GM10248 (cell line): ENCODE measurements around the gene ZBTB47.
A peak's percentile ranks its signal among the peaks of the same experiment; 100 is the strongest.

Source experiments
- CTCF ChIA-PET: fragments of 300-600 bp; sonication (Branson Sonifier 250); formaldehyde crosslinking; extraction: SDS; loops from one replicate; lab custom pipeline; 2021; ENCODE audit warnings: antibody characterized with exemption; lab: Yijun Ruan, JAX
- POLR2A ChIA-PET: fragments of 350-650 bp; sonication (Branson Sonifier 250); formaldehyde crosslinking; extraction: SDS; loops from one replicate; lab custom pipeline; 2020; ENCODE audit warnings: antibody characterized with exemption; lab: Yijun Ruan, JAX
- DNase-seq: peaks from one replicate; pipeline ENCODE4 v3.0.0; 2012; ENCODE audit errors: extremely low spot score
- TF ChIP-seq, protein P1 (sequence below): IDR thresholded peaks from 2 replicates; pipeline ENCODE4 v1.5.1; 2012; ENCODE audit warnings: mild to moderate bottlenecking, low read depth; ENCODE audit errors: extremely low read depth, missing control alignments, control extremely low read depth

Gene ZBTB47

DNA sequence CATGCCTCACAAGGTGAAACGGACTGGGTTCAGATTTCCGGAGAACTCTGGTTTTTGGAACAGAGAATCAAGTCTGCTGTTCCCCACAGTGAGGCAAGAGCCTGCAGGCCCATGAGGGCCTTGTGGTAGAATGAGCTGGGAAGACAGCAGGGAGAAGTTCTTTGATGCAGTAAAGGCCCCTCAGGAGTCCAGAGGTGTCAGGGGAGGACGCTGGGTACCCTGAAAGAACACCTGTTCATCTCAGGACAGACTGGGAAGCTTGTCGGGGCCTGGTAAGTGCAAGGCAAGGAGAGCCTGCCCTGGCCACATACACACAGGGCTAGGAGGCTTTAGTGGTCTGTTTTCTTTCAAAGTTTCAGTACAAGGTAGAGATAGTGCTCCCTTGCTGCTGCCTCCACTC, 3.7 kb upstream of the ZBTB47 start:
- CTCF ChIA-PET, result interaction anchor here (1.0 kb wide), 1 partner anchor 12 kb away, joined by 3 read pairs; no protein-coding TSS in a partner anchor
- POLR2A ChIA-PET, result no interaction called here
- TF ChIP-seq, protein P1, sequence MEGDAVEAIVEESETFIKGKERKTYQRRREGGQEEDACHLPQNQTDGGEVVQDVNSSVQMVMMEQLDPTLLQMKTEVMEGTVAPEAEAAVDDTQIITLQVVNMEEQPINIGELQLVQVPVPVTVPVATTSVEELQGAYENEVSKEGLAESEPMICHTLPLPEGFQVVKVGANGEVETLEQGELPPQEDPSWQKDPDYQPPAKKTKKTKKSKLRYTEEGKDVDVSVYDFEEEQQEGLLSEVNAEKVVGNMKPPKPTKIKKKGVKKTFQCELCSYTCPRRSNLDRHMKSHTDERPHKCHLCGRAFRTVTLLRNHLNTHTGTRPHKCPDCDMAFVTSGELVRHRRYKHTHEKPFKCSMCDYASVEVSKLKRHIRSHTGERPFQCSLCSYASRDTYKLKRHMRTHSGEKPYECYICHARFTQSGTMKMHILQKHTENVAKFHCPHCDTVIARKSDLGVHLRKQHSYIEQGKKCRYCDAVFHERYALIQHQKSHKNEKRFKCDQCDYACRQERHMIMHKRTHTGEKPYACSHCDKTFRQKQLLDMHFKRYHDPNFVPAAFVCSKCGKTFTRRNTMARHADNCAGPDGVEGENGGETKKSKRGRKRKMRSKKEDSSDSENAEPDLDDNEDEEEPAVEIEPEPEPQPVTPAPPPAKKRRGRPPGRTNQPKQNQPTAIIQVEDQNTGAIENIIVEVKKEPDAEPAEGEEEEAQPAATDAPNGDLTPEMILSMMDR, result no peak
- DNase-seq, result no peak

DNA sequence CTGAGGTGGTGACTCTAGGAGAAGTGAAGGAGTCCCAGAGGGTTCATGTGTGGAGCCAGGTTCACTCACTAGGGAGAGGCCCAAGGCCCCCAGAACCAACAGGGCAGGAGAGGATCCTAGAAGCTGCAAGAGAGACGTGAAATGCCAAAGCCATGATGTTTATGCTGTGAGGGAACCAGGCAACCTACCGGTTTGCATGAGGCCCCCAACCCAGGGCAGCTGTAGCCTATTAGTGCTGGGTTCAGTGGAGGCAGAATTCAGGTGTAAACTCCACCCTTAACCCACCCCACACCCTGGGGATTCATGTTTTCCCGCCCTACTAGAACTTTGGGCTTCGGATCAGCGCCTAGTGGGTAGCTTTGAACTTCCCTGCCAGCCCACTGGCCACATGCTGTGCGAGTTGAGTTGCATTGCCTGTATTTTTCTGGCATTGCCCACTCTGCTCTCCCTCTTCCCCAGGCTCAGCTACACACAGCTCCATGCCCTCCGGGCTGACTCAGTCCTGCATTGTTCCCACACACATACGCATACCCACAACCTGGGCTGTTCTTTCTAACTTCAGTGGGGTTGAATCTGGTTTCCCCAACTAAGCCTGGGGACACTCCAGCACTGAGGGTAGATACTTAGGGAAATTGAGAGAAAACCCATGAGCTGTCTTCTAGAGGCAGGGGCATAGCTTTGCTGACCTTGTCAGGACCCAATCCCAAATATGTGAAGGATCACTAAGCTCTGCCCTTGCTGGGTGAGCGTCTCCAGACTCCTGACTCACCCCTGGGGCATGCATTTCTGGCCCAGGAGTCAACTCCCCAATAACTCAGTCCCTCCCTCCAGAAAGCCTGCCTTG, 2.0 kb upstream of the ZBTB47 start:
- POLR2A ChIA-PET, result interaction anchor here (1.0 kb wide), 1 partner anchor 36 kb away, joined by 3 read pairs; no protein-coding TSS in a partner anchor
- no peak for DNase-seq
- TF ChIP-seq, protein P1, result no peak
- CTCF ChIA-PET, result interaction anchor here (1.1 to 3.9 kb wide), 3 partner anchors 9 to 14 kb away, joined by 3 to 19 read pairs (median 5); no protein-coding TSS in a partner anchor

DNA sequence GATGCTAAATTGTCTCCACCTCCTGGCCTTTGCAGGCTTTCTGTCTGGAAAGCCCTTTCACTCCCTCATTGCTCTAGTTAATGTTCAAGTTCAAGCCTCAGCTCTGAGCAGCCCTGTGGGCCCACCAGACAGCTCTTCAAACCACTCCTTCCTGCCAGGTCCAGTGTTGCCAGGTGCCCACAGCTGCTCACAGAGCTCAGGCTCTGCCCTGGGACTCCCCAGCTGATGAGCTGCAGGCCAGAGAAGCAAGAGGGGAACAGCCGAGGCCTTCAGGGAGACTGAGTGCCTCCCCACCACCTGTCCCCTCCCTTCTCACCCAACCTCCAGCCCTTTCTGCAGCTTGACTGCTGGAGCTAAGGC, 1.3 kb upstream of the ZBTB47 start:
- peak; percentile 18 for DNase-seq
- TF ChIP-seq, protein P1, result no peak
- POLR2A ChIA-PET, result interaction anchor here (1.0 kb wide), 1 partner anchor 37 kb away, joined by 3 read pairs; no protein-coding TSS in a partner anchor
- CTCF ChIA-PET, result interaction anchor here (1.1 to 3.9 kb wide), 3 partner anchors 10 to 15 kb away, joined by 3 to 19 read pairs (median 5); no protein-coding TSS in a partner anchor

DNA sequence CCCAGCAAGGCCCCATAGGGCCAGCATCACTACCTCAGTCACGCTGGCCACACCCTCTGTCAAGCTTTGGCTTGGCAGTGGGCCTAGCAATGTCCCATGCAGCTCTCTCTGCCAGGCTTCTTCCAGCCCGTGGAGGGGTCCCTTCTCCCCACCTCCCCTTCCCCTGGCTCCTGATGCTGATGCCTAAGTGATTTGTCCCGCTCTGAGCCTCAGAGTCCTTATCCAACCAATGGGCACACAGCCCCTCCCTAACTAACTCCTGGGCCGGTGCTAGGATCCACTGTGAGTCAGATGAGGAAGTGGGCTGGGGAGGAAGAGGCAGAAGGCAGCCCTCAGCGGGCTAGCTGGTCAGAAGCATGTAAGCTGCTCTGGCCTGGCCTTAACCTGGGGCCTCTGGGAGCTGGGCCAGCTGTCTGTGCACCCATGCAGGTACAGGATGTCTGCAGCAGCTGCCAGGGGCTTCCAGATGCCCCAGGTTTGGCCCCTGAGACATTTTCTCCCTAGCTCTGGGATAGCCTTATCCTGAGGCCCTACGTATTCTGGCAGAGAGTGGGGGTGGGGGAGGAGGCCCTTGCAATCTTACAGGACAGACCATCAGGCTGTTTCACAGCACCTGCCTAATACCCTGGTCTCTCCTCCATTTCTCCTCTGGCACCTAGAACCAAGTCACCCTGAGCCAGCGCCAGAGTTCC, 740 bp upstream of the ZBTB47 start:
- ChIA-PET CTCF (interaction anchor here (1.1 to 3.9 kb wide), 2 partner anchors 10 to 15 kb away, joined by 3 to 19 read pairs; no protein-coding TSS in a partner anchor), POLR2A (interaction anchor here (1.0 kb wide), 1 partner anchor 37 kb away, joined by 3 read pairs; no protein-coding TSS in a partner anchor)
- TF ChIP-seq, protein P1, result no peak
- DNase-seq, result peak; percentile 43

DNA sequence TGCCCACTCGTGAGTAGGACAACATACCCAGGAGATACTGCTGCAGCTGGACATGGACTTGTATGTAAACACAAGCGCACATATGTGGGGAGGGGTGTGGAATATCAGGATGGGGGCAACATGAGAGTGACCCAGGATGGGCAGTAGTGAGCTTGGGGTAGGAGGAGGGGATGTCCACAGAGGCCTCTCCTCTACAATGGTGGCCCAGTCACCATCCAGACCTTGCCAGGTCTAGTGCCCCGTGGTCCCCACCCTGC, 266 bp upstream of the ZBTB47 start:
- CTCF ChIA-PET, result interaction anchor here (3.9 kb wide), 1 partner anchor 11 kb away, joined by 19 read pairs; no protein-coding TSS in a partner anchor
- peak; percentile 13 for DNase-seq
- POLR2A ChIA-PET, result no interaction called here
- TF ChIP-seq, protein P1, result no peak
